ENCODE results near the gene WASF2.

GRCh38 chr1:27509127-27510080, 19.4 kb upstream of the WASF2 start:
- TF ChIP-seq CTCF (IDR thresholded peaks at IDR 0.05) (no peak), POLR2A (IDR thresholded peaks at IDR 0.05) (no peak)
